Stimulated activated CD8-positive, alpha-beta memory T cell treated with anti-CD3 and anti-CD28 coated beads, Interleukin-12 subunit alpha, Interleukin-12 subunit beta, amount 100 ng/mL, for 1 hour (primary cell): ENCODE data around the gene HTRA1.

Experiments
- DNase-seq: peaks from one replicate; pipeline ENCODE4 v3.0.0-alpha.2; 2020; ENCODE audit warnings: low read depth

HTRA1 gene

DNA sequence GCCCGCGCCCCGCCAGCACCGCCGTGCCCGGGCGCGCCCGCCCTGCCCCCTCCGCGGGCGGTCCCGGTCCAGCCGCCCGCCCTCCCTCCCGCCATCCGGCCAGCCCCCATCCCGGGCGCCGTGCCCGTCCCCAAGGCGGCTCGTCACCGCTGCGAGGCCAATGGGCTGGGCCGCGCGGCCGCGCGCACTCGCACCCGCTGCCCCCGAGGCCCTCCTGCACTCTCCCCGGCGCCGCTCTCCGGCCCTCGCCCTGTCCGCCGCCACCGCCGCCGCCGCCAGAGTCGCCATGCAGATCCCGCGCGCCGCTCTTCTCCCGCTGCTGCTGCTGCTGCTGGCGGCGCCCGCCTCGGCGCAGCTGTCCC, at the start of gene HTRA1:
TSS of gene HTRA1 (plus strand) at position 187 of the 362 bp plus-strand sequence. CDS start at position 287, 100 bp downstream.
- DNase-seq = no peak

DNA sequence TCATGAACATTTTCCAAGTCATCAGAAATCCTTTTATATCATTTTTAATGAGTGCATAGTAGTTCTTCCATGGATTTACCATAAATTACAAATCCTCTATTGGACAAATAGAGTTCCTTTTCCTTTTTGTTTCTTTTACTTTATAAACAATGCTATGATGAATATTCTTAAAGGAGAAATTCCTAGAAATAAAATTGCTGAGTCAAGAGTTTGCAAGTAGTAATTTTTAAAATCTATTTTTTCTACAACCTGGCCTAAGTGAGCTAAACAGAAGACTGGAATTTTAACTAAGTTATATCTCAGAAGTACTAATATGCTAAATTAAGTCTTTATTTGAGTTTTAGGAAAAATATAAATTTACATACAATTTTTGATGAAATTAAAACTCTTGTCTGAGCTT, 48.0 kb upstream of the HTRA1 start:
- DNase-seq = no peak

DNA sequence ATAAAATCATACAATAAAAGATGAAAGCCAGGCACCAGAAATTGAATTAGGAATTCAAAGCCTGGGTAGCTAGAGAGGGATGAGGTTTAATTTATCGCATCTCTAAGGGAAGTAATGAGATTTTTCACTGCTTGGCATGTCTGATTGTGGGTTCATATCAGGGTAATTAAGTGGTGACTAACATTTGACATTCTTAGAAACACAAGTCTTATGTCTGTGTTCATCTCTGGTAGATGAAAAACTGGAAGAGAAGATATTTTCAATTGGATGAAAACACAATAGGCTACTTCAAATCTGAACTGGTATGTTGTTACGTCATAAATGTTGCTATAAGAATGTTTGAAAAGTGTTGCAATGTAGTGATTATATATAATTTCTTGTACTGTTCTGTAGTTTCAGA, 43.7 kb upstream of the HTRA1 start:
- no peak for DNase-seq

DNA sequence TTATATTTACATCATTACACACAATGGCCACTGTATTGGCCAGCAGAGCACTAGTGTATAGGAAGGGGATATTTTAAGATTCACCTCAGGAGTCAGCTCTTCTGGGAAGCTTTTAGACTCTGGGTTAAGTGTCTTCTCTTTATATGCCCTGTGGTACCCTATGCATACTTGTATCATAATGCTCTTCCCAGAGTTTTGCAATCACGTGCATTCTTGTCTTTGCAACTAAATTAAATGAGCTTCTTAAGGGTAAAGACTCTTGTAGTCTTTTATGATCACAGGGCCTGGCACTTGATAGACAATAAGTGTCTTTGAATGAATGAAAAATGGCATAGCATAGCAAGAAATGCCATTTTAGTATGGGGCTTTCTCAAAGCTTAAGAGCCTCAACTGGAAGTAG, 42.3 kb upstream of the HTRA1 start:
- DNase-seq = no peak

DNA sequence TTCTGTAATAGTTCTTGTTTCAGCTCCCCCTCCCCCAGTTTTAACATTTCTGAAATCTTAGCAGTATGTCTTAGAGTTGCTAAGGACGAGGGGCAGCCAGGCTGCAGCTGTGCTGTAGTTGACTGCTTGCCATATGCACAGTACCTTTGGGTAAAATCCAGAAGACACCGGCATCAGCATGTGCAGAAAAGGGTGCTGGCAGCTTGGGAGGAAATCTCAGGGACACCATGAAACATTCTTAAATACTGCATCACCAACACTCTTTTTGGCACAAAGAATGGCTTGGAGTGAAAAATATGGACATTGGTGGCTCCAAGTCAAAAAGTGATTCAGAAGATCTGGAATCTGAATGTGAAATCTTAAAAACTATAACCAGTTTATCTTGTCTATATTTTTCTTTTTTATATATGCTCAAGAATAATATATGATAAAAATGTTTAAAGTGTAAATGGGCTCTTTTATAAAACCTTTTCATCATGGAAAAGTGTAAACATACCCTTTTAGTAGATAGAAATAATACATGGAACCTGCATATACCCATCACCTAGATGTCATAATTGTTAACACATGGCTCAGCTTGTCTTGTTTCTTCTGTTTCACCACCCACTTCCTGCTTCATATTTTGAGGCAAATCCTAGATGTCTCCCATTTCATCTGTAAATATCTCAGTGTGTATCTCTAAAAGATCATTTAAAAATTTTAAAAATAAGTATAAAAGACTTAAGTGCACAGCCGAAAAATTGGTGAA, 41.3 kb upstream of the HTRA1 start:
- no peak for DNase-seq

DNA sequence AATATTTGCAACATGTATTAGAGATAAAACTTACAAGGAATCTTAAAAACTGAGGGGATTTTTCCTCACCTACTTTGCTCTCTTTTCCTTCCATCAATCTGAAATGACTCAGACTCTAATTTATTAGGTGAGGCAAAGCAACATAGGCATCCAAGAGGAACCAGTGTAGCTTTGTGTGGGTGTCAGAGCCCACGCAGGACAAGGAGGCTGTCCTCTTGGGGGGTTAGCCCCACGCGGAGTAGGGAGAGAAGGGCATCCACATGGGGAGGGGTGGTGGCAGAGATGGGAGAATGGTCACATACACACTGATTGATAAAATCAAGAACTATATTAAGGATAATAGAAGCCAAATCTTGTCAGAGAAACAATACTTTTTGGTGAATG, 40.7 kb upstream of the HTRA1 start:
- DNase-seq = no peak

DNA sequence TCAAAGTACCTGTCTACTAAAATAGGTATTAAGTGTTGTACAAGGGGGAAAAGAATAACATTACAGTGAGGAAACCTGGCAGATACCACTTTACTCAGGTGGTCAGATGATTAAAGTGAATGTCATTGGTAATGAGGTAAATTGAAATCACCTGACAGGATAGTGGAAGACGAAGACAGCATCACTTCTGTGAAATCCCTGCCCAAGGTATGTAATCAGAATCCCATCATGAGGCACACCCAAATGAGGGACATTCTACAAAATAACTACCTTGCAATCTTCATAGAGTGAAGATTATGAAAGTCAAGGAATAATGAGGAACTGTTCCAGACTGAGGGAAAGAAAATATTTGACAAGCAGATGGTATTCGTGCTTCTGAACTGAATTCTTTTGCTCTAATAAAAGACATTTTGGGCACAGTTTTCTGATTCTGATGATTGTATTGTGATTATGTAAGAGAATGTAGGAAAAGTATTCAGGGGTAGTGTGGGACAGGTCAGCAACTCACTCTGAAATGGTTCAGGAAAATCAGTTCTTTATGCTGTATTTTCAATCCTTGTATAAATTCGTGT, 40.2 kb upstream of the HTRA1 start:
- DNase-seq = no peak

DNA sequence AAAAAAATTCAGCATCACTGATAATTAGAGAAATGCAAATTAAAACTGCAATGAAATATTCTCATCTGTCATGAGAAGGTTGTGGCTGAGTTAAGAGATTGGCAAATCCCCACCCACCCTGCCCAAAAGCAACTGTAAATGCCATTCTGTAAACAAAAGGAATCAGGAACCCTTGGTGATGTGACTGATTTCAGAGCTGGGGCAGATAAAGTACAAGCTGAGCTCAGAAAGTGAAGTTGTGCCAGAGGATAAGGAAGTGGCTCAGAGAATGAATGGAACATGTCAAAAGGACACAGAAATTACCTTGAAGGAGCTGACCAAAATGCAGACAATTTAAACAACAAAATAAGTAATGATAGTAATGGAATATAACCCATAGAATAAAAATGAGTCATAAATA, 39.6 kb upstream of the HTRA1 start:
- no peak for DNase-seq

DNA sequence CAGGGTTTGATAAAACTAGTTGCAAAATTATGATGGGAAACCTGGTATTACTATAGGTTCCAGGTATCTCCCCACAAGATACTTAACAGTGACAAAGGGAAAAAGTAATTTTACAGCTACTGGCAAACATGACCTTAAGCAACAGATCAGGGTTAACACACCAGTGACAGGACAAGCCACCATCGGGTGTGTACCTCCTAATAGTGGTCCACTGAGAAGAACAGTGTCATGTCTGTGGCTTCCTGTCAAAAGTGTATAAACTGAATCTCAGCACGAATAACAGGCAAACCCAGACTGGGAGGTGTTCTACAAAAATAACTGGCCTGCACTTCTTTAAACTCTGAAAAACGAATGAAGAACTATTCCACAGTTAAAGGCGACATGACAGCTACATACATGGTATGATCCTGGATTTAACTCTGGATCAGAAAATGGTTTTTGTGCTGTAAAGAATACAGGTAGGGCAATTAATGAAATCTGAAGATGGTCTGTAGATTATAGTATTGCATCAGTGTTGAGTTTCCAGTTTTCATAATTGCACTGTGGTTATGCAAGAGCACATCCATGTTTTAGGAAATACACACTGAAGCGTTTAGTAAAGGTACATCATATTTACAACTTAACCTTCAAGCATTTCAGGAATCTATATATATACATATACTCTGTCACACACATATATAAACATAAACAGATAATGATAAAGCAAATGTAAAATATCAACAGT, 38.9 kb upstream of the HTRA1 start:
- DNase-seq = peak; percentile 8

DNA sequence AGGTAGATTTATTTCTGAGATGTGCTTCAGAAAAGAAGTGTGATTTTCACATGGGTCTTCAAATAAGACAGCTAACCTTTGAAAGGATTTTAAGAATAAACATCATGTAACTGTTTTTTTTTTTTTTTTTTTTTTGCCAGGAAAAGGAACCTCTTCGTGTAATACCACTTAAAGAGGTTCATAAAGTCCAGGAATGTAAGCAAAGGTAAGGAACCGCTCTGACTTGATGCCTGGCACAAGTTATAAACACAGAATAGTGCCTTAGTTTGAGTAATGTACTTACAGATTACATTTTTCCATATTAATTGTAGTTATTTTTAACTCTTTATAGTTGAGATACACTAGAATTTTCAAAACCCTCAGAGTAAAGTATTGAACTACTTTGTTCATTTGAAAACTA, 37.3 kb upstream of the HTRA1 start:
- no peak for DNase-seq

DNA sequence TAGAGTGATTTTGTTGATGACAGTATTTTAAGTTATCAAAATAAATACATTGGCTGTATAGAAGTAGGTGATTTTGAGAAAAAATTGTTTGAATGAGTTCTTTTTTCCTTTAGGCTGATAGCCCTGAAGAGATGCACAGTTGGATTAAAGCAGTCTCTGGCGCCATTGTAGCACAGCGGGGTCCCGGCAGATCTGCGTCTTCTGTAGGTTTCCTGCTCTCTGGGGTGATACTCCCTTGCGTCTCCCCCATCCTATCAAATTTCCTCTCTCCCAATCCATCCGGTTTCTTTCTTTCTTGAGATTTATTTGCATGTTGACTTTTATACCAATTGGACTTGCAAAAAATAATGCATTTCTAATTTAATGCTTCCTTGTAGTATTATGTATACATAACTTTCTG, 34.5 kb upstream of the HTRA1 start:
- no peak for DNase-seq

DNA sequence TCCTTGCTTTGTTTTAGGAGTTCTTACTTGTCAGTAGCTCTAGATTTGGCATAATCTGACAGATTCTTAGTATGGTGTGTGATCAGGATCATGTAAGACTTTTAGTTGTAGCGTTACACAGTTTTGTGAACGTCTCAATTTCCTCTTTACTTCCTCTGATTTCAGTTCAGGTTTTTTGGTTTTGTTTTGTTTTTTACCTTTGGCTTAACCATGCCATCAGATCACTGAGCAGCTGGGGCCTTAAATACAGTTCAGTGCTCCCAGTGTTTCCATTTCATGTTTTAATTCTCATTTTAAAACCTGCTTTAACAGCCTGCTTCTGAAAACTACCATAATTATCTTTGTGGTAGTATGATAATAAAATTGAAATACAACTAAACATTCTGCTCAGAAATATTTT, 34.1 kb upstream of the HTRA1 start:
- no peak for DNase-seq

DNA sequence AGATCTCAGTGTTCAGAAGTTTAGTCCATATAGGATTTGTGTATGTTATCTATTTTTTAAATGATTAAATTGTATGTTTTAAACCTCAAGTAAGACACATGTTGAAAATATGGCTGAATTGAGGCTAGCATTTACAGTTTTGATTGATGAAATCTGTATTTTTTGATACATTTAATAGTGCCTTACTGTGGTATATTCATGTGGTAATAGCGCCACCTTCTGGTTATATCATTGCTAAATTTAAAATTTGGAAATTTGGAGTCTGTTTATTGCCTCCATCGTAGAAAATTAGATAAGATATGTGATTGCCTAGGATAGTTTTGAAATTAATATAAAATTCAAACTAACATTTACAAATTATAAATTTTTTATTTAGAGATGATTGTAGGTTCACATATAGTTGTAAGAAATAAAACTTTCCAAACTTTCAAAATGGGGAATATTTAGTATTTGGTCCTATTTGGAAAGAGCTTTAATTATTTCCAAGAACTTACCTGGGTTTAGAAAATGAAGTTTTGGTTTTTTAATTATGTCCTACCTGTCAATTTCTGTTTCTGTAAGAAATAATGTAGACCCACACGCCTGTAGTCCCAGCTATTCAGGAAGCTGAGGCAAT, 26.0 kb upstream of the HTRA1 start:
- DNase-seq = no peak

DNA sequence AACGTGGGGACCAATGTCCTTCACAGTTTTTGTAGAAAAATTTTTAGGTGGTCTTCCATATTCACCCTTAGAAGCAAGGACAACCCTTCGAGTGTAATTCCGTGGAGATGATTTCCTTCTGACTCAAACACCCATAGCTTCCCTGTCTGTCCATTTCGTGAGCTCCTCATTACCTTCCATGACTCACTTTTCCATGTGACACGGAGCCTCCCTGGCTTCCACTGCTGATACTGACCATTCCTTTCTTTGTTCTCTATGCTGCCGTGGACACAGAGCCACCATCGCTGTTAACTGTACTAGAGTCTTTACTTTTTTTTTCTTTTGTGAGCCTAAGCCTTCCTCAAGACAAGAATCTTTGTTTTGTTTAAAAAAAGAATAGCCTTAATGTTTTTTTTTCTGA, 19.4 kb upstream of the HTRA1 start:
- no peak for DNase-seq

DNA sequence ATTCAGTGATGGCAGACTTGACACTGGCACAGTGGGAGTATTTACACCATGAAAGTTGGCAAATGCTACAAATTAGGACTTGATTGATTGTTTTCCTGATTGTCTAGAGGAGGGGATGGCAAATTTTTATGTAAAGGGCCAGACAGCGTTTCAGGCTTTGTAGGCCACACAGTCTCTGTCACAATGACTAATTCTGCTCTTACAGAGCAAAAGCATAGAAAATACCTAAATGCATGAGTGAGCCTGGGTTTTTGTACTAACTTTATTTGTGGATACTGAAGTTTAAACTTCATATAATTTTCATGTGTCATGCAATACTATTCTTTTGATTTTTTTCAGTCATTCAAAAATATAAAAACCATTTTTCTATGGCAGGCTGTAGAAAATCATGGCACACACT, 15.9 kb upstream of the HTRA1 start:
- no peak for DNase-seq

DNA sequence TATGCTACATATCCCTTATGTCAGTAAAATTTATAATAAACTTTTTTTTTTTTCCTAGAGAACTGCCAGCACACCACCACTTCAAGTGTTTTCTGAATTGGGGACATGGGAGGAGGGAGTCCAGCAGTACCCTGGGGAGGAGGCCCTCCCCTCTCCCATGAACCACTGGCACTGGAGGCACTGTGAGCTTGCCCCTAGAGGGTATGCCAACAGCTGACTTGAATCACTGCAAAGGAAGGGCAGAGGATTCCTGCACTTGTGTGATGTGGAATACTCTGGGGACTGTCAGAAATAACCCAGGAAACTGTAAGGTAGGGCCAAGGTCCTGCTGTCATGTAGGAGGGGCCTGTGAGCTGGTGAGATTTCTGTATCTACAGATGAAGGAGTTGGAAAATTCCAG, 15.4 kb upstream of the HTRA1 start:
- DNase-seq = no peak

DNA sequence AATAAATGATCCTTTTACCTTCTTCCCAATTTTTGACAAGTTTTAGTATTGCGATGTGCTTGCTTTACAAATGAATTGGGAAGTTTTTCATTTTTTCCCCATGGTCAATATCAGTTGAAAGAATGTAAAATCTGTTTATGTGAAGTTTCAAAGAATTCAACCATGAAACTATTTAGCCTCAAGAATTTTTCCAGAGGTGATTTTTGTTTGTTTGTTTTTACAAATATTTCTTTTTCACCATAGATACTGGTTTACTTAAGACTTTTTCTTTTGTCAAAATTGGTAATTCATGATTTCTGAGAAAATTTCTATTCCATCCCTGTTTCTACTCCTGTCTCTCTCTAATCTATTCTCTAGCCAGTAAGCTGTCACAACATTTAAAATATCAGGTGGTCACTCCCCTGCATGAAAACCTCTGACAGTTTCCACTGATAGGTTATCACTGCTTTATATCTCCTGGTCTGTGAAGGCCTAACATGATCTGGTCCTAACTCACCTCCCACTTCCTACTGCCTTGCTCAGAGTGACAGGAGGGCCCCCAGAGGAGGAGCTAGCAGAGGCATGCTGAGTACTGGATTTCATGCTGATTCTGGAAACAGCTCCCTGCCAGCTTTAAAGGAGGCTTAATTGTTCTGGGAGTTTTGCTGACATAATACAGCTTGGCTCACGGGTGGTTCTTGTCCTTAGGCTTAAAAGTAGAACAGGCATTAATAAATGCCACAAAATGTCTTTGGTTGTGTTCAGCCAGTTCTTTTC, 14.5 kb upstream of the HTRA1 start:
- DNase-seq = no peak

DNA sequence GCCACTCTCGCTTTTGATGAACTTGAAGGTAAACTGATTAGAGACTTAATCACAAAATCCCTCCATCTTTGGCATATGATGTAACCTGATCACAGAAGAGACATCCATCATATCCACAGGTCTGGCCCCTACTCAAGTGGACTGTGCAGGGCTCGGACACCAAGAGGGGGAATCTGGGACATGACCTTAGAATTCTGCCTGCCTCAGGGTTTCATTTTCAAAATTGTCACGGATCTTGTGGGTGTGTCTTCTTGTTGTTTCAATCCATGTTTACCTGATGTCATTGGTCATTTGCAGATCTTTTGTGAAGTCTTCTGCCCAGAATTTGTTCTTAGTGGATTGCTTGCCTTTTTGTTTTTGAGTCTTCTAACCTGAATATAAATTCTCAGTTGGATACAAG, 12.8 kb upstream of the HTRA1 start:
- DNase-seq = no peak

DNA sequence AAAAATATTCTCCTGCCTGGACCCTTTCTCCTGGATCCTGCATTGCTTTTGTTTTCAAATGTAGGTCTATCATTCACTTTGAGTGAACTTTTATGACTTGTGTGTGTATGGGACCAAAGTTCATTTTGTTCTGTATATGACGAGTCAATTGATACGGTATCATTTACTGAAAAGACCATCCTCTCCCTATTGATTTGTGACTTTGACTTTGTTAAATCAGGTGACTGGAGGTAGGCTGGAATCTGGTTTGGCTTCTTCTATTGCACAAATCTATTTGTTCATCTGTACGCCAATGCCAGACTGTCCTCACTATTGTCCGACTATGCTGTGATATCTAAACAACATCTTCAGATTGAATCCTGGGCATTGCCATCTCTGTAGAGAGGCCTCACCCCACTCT, 12.2 kb upstream of the HTRA1 start:
- no peak for DNase-seq

DNA sequence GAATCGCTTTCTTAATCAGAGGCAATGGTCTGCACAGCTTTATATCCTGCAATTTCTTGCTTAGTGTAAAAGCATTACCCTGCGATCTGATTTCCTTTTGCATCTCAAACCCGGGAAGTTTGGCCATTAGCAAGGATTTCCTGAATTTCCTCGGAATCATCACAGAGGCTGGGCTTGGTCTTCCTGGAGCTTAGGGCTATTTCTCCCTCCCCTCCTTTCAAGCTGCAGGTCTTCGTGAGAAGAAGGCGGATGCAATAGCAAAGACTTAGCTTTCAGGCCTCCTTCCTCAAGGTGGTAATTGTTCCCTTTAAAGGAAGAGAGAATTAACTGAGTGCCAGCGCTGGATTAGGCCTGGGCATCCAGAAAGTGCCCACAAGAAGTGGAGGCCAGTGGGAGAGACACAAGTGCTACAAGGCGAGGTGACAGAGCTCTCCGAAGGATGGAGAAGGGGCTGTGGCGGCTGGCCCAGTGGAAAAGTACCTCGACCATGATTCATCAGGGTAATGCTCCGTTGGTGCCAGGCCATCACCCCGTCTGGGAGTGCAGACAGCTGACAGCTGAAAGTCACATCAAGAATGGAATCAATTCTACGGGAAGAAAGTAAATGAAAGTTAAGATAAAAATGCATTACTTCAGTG, 10.9 kb upstream of the HTRA1 start:
- DNase-seq = no peak

DNA sequence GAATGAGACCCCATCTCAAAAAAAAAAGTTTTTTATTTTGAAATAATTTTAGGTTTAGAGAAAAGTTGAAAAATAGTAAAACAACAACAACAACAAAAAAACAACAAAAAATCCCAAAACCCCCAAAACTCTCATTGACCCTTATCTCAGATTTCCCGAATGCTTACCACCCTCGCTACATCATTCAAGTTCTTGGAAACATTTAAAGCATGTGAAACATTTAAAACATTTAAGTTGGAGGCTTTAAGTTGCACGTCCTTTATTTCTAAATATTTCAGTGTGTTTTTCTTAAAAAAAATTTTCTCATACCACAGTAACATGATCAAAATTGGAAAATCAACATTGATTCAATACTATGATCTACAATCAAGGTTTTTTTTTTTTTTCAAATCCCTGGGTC, 7.3 kb upstream of the HTRA1 start:
- no peak for DNase-seq

DNA sequence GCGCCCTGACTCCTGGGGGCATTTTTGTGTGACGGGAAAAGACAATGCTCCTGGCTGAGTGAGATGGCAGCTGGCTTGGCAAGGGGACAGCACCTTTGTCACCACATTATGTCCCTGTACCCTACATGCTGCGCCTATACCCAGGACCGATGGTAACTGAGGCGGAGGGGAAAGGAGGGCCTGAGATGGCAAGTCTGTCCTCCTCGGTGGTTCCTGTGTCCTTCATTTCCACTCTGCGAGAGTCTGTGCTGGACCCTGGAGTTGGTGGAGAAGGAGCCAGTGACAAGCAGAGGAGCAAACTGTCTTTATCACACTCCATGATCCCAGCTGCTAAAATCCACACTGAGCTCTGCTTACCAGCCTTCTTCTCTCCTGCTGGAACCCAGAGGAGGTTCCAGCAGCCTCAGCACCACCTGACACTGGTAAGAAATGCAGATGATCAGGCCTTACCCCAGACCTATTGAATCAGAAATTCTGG, 6.7 kb upstream of the HTRA1 start, which contains the start of gene ARMS2:
TSS of gene ARMS2 (plus strand) at position 51 of the 478 bp plus-strand sequence. CDS start at position 126, 75 bp downstream.
- no peak for DNase-seq
